Measurements from ENCODE around the gene CLMP.
"Not testable (repeated sequence)": the region's sequence is repeated elsewhere in the genome, so short reads cannot be mapped to it uniquely, and the experiment has no call there.

The CLMP gene

DNA sequence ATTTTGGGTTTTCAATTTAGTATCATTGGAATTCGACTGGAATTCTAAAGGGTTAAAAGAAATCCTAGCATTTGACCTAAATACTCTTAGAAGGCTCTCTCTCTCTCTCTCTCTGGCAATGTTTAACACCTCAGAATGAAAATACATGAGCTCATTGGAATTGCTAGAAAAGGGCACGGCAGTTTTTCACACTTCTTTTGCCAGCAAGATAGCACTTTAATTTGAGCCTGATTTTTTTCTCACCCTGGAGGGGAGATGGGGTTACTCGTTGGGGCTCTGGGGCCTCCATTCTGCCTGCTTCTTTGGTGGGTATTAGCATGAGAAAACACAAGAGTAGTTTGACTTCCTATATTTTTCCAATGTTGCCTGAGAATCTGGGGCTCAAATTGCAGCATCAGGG is 22.8 kb upstream of the CLMP start:
- DNase-seq, result no peak

GRCh38 chr11:123216249-123216648 is 21.2 kb upstream of the CLMP start:
- no peak for DNase-seq

DNA sequence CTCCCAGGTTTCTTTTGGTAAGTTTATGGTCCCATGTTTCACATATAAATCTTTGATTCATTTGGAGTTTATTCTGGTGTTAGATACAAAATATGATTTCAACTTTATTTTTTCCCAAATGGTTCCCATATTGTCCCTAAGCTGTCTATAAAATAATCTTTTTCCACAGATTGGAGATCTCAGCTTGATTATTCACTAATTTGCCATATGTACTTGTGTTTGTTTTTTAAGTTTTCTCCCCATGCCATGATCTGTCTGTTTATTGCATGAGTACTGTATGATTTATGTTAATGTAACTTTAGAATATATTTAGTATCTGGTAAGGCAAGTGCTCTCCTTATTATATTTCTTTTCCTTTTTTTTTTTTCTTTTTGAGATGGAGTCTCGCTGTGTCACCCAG is 19.9 kb upstream of the CLMP start:
- DNase-seq, result no peak

DNA sequence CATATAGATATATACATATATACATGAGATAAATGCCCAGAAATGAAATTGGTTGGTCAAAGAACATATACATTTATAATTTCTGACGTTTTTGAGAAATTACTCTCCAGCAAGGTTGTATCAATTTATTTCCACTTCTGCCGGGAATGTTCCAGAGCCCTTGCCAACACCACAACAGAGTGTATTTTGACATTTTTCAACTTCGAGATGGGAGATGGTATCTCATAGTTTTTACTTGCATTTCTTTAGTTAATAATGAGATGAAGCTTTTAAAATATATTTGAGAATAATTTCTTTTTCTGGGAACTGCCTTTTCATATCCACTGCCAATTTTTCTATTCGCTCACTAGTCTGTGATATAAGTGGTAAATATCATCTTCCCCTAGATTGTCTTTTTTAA is 19.3 kb upstream of the CLMP start:
- no peak for DNase-seq

DNA sequence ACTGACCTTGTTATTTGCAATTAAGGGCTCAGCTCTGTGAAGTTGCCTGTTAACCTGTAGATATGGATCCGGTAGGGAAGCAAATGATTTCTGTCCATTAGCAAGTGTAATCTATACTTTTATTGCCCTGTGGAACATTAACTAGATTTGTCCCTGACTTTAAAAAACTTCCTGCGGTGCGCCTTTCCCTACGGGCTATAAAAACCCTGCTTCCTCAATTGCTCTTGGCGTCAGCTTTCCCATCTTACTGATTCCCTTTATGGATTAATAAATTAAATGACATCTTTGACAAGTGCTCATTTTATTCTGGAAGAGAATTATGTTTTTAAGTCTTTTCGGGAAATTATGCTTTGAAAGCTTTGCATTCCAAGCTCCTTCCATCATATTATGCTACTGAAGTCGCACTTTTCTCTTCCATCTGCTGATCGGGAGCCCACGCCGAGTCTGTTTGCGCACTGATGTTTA is 18.3 kb upstream of the CLMP start:
- no peak for DNase-seq

DNA sequence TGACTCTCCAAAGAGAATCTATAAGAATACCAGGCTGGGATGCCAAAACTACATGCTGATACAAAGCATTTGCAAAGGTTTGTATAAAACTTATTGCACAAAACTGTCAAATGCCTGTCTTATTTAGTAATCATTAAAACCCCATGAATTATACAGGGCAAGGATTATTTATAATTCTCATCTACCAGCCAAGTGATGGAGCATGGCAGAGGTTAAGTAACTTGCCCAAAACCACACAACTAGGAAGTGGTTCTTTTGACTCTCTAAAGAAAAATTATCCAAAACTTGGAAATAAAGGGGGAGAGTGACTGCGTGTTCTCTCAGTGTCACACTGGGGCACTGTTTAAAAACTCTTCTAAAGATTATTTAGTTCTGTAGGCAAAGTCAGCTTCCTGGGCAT is 17.4 kb upstream of the CLMP start:
- no peak for DNase-seq

- no peak for DNase-seq
Observed at GRCh38 chr11:123211981-123212380, 16.9 kb upstream of the CLMP start.

DNA sequence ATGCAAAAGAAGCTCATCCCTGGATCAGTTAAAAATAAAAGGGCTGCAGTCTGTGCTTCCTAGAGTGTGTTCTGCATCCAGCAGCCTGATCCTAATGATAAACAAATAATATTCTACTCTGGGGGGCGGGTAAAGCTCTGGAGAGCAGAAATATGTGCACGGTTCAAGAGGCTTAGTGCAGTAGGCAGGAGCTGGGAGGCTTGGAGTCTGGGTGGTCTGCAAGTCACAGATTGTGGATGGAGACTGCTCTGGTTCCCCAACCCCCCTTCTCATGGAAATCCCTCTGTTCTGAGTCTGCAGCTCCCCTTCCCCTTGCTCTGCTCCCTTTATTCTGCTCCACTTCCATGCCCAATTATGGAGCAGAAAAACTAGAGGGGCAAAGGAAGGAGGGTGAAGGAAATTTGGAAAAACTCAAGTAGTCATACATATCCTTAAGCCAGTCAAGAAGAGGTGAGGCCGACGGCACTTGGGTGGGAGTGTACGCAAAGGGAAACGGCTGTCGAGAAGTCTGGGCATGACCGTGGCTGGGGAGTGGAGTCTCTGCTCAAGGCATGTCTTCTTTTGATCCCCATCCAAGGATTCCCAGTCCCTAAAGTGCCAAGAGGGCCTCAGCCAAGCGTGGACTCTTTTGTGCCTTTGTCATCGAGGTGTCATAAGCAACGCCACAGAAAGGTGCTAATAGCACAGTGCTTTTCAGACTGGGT is 16.3 kb upstream of the CLMP start:
- no peak for DNase-seq

DNA sequence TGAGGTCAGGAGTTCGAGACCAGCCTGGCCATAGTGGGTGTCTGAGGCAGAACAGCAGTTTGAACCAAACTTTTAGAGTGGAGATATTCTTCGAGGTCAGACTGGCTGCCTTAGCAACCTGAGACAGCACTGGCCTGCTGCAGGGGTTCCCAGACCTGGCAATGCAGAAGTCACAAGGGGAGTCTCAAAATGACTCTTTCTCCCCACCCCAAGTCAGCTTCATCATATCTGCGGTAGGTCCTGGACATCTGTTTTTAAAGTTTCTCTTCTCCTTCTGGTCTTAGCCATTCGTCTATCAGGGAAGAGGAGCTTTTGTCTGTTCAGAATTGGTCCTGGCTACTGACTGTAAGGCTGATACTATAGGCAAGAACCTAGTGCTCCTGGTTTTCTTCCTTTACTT is 14.5 kb upstream of the CLMP start:
- no peak for DNase-seq

- DNase-seq, result no peak
Observed at GRCh38 chr11:123206791-123207434, 11.9 kb upstream of the CLMP start.

DNA sequence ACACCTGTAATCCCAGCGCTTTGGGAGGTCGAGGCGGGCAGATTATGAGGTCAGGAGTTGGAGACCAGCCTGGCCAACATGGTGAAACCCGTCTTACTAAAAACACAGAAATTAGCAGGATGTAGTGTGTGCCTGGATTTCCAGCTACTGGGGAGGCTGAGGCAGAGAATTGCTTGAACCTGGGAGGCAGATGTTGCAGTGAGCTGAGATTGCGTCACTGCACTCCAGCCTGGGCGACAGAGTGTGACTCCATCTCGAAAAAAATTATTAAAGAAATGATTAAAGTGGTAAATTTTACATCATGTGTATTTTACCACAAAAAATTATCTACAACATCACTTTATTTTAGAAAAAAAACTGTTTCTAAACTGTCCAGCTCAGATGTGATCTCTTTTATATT is 11.0 kb upstream of the CLMP start:
- not testable (repeated sequence) for DNase-seq

DNA sequence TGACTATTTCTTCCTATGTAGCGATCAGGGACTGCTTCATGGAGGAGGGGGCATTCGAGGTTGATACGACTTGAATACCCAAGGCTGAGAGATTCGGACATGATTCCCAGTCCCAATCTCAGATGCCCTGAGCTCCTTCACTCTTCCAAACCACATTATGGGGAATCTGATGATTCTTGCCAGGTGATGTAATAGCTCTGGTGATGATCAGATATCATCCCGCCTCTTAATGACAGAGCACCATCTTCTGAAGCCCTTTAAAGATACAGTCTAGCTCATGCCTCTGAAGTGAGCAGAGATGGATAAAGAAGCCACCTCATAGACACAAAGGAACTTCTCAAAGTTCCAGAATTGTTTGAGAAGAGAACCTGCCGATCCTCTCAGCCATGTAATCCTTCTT is 8.9 kb upstream of the CLMP start:
- DNase-seq, result no peak

- DNase-seq, result no peak
Observed at GRCh38 chr11:123203471-123203870, 8.4 kb upstream of the CLMP start.

- DNase-seq, result no peak
Observed at GRCh38 chr11:123202155-123203151, 7.4 kb upstream of the CLMP start.

GRCh38 chr11:123200264-123200663 is 5.2 kb upstream of the CLMP start:
- no peak for DNase-seq

GRCh38 chr11:123197711-123198110 is 2.7 kb upstream of the CLMP start:
- DNase-seq, result peak; percentile 34

DNA sequence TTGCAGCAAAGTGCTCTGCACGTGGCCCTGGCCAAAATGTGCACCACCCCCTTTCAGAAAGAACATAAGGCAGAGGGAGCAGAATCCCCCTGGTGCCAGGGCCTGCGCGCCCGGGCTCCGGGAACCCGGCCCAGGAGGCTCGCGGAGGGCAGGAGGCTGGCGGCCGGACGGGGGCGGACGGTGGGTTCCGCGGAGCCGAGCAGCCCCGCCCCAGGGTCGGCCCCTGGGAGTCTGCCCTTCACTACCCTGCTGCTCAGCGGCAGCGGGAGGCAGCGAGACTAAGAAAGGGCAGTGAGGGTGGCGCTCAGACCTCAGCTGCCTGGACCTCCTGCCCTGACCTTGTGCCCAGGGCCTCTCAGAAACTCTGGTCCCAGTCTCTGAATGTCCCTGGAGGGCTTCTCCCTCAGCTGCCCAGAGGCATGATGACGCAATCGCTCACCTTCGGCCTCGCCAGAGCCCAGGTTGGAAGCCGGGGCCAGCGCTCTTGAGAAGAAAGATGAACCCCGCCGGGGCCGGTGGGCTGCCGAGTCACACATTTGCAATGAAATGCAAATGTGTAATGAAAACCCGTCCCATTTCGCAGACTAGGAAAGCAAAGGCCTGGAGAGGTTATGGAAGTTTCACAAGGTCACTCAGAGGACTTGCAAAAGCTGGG is 1.1 kb upstream of the CLMP start:
- no peak for DNase-seq

- DNase-seq, result no peak
Observed at GRCh38 chr11:123194337-123195187, 486 bp downstream of the CLMP start.

DNA sequence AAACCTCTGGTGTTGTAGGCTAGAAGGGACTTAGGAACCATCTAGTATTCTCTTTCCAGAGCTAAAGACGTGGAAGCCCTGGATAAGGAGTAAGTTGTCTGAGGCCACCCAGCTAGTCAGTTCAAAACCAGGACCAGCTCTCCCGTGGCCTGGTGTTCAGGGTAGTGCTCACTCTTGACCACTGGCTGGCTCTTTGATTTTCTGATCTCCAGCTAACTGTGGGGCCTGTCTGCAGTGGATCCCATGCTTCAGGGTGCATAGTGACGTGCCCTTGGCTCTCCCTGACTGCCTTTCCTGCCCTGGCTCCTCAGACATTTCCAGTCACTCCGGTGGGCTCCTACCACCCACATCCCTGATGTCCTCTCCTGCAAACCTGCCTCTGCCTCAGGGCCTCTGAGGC is 1.3 kb downstream of the CLMP start:
- no peak for DNase-seq

DNA sequence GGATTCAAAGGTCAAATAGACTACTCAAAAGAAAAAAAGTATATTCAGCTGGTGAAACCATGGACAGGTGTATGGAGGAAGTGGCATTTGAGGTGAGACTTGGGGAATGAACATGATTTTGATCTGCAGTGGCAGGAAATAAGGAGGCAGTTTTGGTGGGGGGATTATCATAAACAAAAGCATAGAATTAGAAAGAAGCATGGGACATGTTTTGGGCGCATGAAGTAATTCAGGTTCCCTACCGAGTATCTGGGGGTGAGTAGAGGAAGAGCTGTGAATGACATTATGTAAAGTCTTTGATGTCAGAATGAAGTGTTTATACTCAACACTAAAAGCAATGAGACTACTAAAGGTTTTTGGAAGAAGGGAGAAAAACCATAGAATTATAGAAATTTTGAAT is 3.1 kb downstream of the CLMP start:
- DNase-seq, result no peak

GRCh38 chr11:123190518-123190917 is 4.5 kb downstream of the CLMP start:
- DNase-seq, result no peak

All from stimulated activated CD8-positive, alpha-beta memory T cell treated with anti-CD3 and anti-CD28 coated beads, Interleukin-4, amount 100 ng/mL, for 48 hours (primary cell).